Effector memory CD4-positive, alpha-beta T cell (primary cell): Measurements from ENCODE around the gene TRMT1.
A peak's percentile ranks its signal among the peaks of the same experiment; 100 is the strongest.
"Not testable (repeated sequence)": the region's sequence is repeated elsewhere in the genome, so short reads cannot be mapped to it uniquely, and the experiment has no call there.

ENCODE experiments used
- DNase-seq, 3 donors: peaks; one replicate each; pipeline ENCODE4 v3.0.0-alpha.2; 2020
- H3K27ac ChIP-seq: 2 replicates; pipeline ENCODE4 v1.7.0; 2013; ENCODE audit warnings: mild to moderate bottlenecking, low read length, moderate library complexity; ENCODE audit not compliant: insufficient read depth, poor library complexity, severe bottlenecking
- H3K27me3 ChIP-seq: replicated peaks from 2 replicates; pipeline ENCODE4 v1.7.0; 2013; ENCODE audit warnings: mild to moderate bottlenecking, low read length; ENCODE audit not compliant: insufficient read depth, control insufficient read depth, poor library complexity, severe bottlenecking
- H3K36me3 ChIP-seq: 2 replicates; pipeline ENCODE4 v1.7.0; 2013; ENCODE audit warnings: mild to moderate bottlenecking, low read length, moderate library complexity; ENCODE audit not compliant: control insufficient read depth, insufficient read depth
- H3K4me1 ChIP-seq: 2 replicates; pipeline ENCODE4 v1.7.0; 2013; ENCODE audit warnings: low read length, mild to moderate bottlenecking; ENCODE audit not compliant: control insufficient read depth, insufficient read depth, poor library complexity, severe bottlenecking
- H3K4me3 ChIP-seq: 2 replicates; pipeline ENCODE4 v1.7.0; 2013; ENCODE audit warnings: low read length, low read depth, mild to moderate bottlenecking; ENCODE audit not compliant: insufficient read depth, poor library complexity, severe bottlenecking
- H3K9me3 ChIP-seq: 2 replicates; pipeline ENCODE4 v1.7.0; 2013; ENCODE audit warnings: mild to moderate bottlenecking, low read length, moderate library complexity; ENCODE audit not compliant: control insufficient read depth
- total RNA-seq, 3 donors: gene quantifications; one replicate each; lab custom pipeline; 2026; lab: John Stamatoyannopoulos, UW

TRMT1 gene
- 55.4 to 70.1 (median 58.6) reads per million in 3 donors for total RNA-seq

DNA sequence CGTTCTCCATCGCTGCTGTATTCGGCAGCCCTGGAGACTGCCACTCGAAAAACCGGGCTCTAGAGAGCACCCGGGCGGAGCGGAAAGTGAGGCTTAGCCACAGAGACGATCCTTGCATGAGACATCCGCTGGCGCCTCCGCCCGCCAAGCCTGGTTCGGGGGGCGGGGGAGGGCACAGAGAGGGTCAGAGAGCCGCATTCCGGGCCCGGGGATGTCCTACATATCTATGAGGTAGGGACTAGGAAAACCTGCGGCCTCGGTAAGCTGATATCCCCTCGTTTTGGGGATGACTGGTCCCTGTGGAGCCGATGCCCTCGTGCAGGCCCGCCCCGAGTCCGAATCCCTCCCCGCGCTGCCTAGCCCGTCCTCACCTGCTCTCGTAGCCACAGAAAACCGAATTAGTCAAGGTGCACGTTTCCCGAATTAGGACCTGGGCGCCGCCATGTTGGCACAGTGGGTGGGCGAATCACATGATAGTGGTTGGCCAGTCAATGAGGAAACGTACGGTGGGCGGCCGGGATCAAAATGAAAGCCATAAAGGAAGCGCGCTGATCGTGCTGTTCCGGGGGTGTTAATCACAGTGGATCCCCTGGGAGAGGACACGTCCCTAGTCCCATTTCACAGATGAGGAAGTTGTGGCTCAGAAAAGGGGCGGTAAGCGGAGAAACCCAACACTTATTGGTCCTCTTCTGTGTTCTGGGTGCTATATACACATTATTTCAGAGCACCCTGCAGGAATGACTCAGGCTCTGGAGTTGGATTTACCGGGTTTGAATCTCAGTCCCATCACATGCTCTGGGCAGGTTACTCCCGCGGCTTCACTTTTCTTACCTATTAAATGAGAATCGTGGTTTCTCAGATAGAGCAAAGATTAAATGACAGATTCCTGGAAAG is at the start of gene TRMT1:
TRMT1 (minus strand) TSS at position 459 of the 894 bp plus-strand sequence; CDS start at position 118, 341 bp downstream.
- Histone ChIP-seq H3K27ac (peak within 1 kb of the TSS; percentile 69), H3K36me3 (peaks cover 13% of the 10 kb centered on the region), H3K4me3 (peak within 1 kb of the TSS; percentile 80), H3K9me3 (no peaks in the 10 kb centered on the region), H3K4me1 (peaks cover 36% of the 10 kb centered on the region), H3K27me3 (no peaks in the 10 kb centered on the region)
- DNase-seq, result peak; percentile 79 to 87 (median 82)

- H3K36me3 ChIP-seq, H3K27me3 ChIP-seq, H3K27ac ChIP-seq, H3K4me3 ChIP-seq, DNase-seq, H3K9me3 ChIP-seq: not testable (repeated sequence)
- H3K4me1 ChIP-seq, result peaks cover 78% of the 10 kb centered on the region
Measured at GRCh38 chr19:13166151-13166550, 49.6 kb upstream of the TRMT1 start.

- H3K4me1 ChIP-seq, result peaks cover 75% of the 10 kb centered on the region
- DNase-seq, result no peak
- H3K4me3 ChIP-seq, result no peak overlapping the region
Measured at GRCh38 chr19:13165162-13165997, 48.8 kb upstream of the TRMT1 start.

GRCh38 chr19:13164343-13165161 is 48.0 kb upstream of the TRMT1 start:
- DNase-seq, result peak in 2 of 3 donors; percentile 35 to 42
- H3K4me1 ChIP-seq, result peaks cover 72% of the 10 kb centered on the region
- peak overlapping the region; percentile 88 for H3K27ac ChIP-seq
- H3K9me3 ChIP-seq, result no peaks in the 10 kb centered on the region
- H3K36me3 ChIP-seq, result no peaks in the 10 kb centered on the region
- no peaks in the 10 kb centered on the region for H3K27me3 ChIP-seq
- peak overlapping the region; percentile 24 for H3K4me3 ChIP-seq

More at GRCh38 chr19:13165162-13165997, 48.8 kb upstream of the TRMT1 start:
- Histone ChIP-seq H3K27me3 (no peaks in the 10 kb centered on the region), H3K27ac (peak overlapping the region; percentile 88), H3K9me3 (no peaks in the 10 kb centered on the region), H3K36me3 (no peaks in the 10 kb centered on the region)

DNA sequence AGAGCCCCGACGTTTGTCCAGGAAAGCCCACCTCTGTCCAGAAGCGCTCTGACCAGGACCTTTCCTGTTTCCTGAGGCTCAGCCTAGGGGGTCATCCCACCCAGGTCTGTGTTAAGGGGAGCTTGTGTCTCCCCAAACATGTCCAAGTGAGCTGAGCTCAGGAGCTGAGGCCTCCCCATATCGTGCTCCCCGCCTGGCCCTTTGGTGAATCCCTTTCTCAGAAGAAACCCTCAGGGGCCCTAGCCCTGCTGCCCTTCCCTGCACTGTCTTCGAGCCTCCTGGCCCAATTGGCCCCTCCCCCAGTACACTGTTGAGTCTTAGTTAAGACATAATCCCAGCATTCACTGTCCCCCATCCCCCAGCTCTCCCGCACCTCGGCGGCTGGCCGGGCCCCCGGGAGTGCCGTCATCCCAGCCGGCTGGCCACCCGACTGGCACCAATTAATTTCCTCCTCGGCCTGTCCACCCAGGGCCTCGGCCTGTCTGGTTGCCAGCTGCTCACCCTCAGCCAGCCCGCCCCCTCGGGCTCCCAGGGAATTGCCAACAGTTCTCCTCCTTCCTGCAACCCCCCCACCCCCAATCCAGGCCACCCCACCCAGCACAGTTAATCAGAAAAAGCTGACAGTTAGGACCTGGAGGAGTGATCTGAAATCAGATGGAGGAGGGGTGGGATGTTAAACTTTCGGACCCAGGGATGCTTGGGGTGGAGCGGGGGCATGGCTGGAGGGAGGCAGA is 47.2 kb upstream of the TRMT1 start:
- no peaks in the 10 kb centered on the region for H3K27me3 ChIP-seq
- peak overlapping the region; percentile 24 for H3K4me3 ChIP-seq
- peak in 1 of 3 donors; percentile 17 for DNase-seq
- peak overlapping the region; percentile 88 for H3K27ac ChIP-seq
- no peaks in the 10 kb centered on the region for H3K36me3 ChIP-seq
- H3K9me3 ChIP-seq, result no peaks in the 10 kb centered on the region
- peaks cover 66% of the 10 kb centered on the region for H3K4me1 ChIP-seq

GRCh38 chr19:13162724-13163608 is 46.4 kb upstream of the TRMT1 start:
- H3K27ac ChIP-seq, result peak overlapping the region; percentile 88
- H3K4me1 ChIP-seq, result peaks cover 63% of the 10 kb centered on the region

GRCh38 chr19:13160557-13160956 is 44.0 kb upstream of the TRMT1 start:
- no peak for DNase-seq
- Histone ChIP-seq H3K27me3 (no peaks in the 10 kb centered on the region), H3K4me3 (no peak overlapping the region), H3K27ac (peak overlapping the region; percentile 88), H3K36me3 (no peaks in the 10 kb centered on the region), H3K4me1 (peaks cover 68% of the 10 kb centered on the region), H3K9me3 (no peaks in the 10 kb centered on the region)

More at GRCh38 chr19:13162724-13163608, 46.4 kb upstream of the TRMT1 start:
- H3K9me3 ChIP-seq, result no peaks in the 10 kb centered on the region
- no peaks in the 10 kb centered on the region for H3K27me3 ChIP-seq
- peak overlapping the region; percentile 60 for H3K4me3 ChIP-seq
- DNase-seq, result peak; percentile 74 to 84 (median 75)
- no peaks in the 10 kb centered on the region for H3K36me3 ChIP-seq

DNA sequence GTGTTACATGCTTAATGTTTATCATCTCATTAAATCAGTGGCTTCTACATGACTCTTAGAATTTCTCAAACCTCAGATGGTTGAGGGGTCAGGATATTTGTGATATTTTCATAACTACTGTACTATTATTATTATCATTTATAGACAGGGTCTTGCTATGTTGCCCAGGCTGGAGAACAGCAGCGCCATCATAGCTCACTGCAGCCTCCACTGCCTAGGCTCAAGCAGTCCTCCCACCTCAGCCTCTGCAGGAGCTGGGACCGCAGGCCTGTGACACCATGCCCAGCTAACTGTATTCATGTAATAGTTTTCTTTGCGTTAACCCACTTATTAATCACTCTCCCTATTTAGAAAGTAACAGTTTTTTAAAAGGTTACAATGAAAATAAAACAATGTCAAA is 43.2 kb upstream of the TRMT1 start:
- Histone ChIP-seq H3K4me1 (peaks cover 60% of the 10 kb centered on the region), H3K36me3 (no peaks in the 10 kb centered on the region), H3K4me3 (no peak overlapping the region), H3K9me3 (no peaks in the 10 kb centered on the region), H3K27me3 (no peaks in the 10 kb centered on the region), H3K27ac (no peak overlapping the region)
- DNase-seq, result no peak
